GM12878 (cell line): ENCODE data around the gene GAR1.

Experiments used
- CREB1 ChIP-seq: IDR thresholded peaks from 2 replicates; pipeline ENCODE4 v1.6.1; 2012; ENCODE audit warnings: low read depth, mild to moderate bottlenecking, inconsistent platforms
- CTCF ChIP-seq, 3 experiments: IDR thresholded peaks in 2 of 3; conservative IDR thresholded peaks in 1 of 3; 2 replicates each; pipeline ENCODE4 v1.5.1; 2011; ENCODE audit warnings: low read depth in 3 of 3, low read length in 3 of 3, mild to moderate bottlenecking in 3 of 3, control low read depth in 2 of 3, moderate library complexity in 2 of 3, inconsistent platforms in 1 of 3, mixed read lengths in 1 of 3; ENCODE audit not compliant: control insufficient read depth in 2 of 3, insufficient read depth in 1 of 3; ENCODE audit errors: extremely low read depth in 1 of 3
- EZH2 ChIP-seq: IDR thresholded peaks from 2 replicates; pipeline ENCODE4 v1.6.1; 2012; ENCODE audit warnings: low read depth, mild to moderate bottlenecking, control low read depth, inconsistent platforms, low read length, borderline replicate concordance; ENCODE audit not compliant: control insufficient read depth
- NRF1 ChIP-seq: conservative IDR thresholded peaks from 2 replicates; pipeline ENCODE4 v1.6.1; 2011; ENCODE audit warnings: mild to moderate bottlenecking, low read depth, low read length, improper control_type of control experiment
- POLR2A ChIP-seq: IDR thresholded peaks from 2 replicates; pipeline ENCODE4 v1.6.1; 2011; ENCODE audit warnings: low read depth, mild to moderate bottlenecking, low read length
- REST ChIP-seq: IDR thresholded peaks from 2 replicates; pipeline ENCODE4 v1.6.1; 2012; ENCODE audit warnings: mild to moderate bottlenecking, low read depth, low read length
- ZBTB33 ChIP-seq: fragments of 450-650 bp; IDR thresholded peaks from 2 replicates; pipeline ENCODE4 v1.6.1; 2017; ENCODE audit warnings: mild to moderate bottlenecking

- TF ChIP-seq CREB1 (no peak), EZH2 (no peak), NRF1 (no peak), CTCF (IDR thresholded peaks at IDR 0.05 in 2 of 3, conservative IDR thresholded peaks at IDR 0.05 in 1 of 3; ENCODE audit: control insufficient read depth in 2 of 3, extremely low read depth in 1 of 3, insufficient read depth in 1 of 3, low read depth in 3 of 3, low read length in 3 of 3) (no peak), REST (no peak), ZBTB33 (no peak), POLR2A (no peak)
These were observed 5.9 kb upstream of the GAR1 start for GRCh38 chr4:109809655-109810054.
